H1 (cell line): ENCODE results near the gene CBFA2T2. TPM values are rescaled to one million over a fixed set of nuclear protein-coding genes. Genes with fewer than 3 reads are reported as not detected.

ENCODE experiments used
- CTCF ChIA-PET: fragments of 300-600 bp; sonication (Branson Sonifier 250); formaldehyde crosslinking; loops from one replicate; lab custom pipeline; 2021; ENCODE audit not compliant: partially characterized antibody; lab: Charles Lee
- POLR2A ChIA-PET: fragments of 300-600 bp; sonication (Branson Sonifier 250); formaldehyde crosslinking; loops from one replicate; lab custom pipeline; 2021; ENCODE audit warnings: inconsistent platforms; ENCODE audit not compliant: partially characterized antibody; lab: Charles Lee
- DNase-seq, 2 experiments: peaks; one replicate each; pipeline versions ENCODE4 v3.0.0 to v3.0.0-alpha.2; 2010 to 2022; ENCODE audit warnings: low spot score in 2 of 2, low read depth in 1 of 2, mixed read lengths in 1 of 2
- FAIRE-seq: peaks from 2 replicates; lab custom pipeline; 2011; peaks lifted over from hg19 to GRCh38; lab: Jason Lieb, UNC
- H2AFZ ChIP-seq: 2 replicates; pipeline ENCODE4 v1.8.1; 2012; ENCODE audit warnings: low read length, inconsistent platforms
- H2AK5ac ChIP-seq: 2 replicates; pipeline ENCODE4 v1.6.1; 2013; ENCODE audit warnings: low read depth, low read length
- H2BK120ac ChIP-seq: replicated peaks from 2 replicates; pipeline ENCODE3; 2013; ENCODE audit warnings: low read depth, low read length, inconsistent platforms
- H2BK12ac ChIP-seq: 2 replicates; pipeline ENCODE4 v1.6.1; 2013; ENCODE audit warnings: low read depth, low read length
- H2BK15ac ChIP-seq: 2 replicates; pipeline ENCODE4 v1.6.1; 2013; ENCODE audit warnings: low read length
- H2BK20ac ChIP-seq: 2 replicates; pipeline ENCODE4 v1.6.1; 2013; ENCODE audit warnings: low read length
- H2BK5ac ChIP-seq: 2 replicates; pipeline ENCODE4 v1.6.1; 2013; ENCODE audit warnings: low read depth, low read length
- H3K14ac ChIP-seq: 2 replicates; pipeline ENCODE4 v1.6.1; 2013; ENCODE audit warnings: inconsistent platforms; ENCODE audit not compliant: insufficient read length
- H3K18ac ChIP-seq: 2 replicates; pipeline ENCODE4 v1.6.1; 2013; ENCODE audit warnings: low read length; ENCODE audit errors: extremely low read depth
- H3K23ac ChIP-seq: 2 replicates; pipeline ENCODE4 v1.6.1; 2013; ENCODE audit warnings: inconsistent platforms; ENCODE audit not compliant: insufficient read length
- H3K23me2 ChIP-seq: 2 replicates; pipeline ENCODE4 v1.6.1; 2013; ENCODE audit warnings: low read depth, low read length
- H3K27ac ChIP-seq: 2 replicates; pipeline ENCODE4 v1.6.1; 2011; ENCODE audit warnings: low read depth, low read length, inconsistent platforms
- H3K27me3 ChIP-seq, 4 experiments: replicated peaks in 1 of 4; 1 replicate in 1 of 4; 2 replicates in 3 of 4; pipeline versions ENCODE4 v1.6.1 to v1.8.1; 2011 to 2013; ENCODE audit warnings: low read length in 3 of 4, mild to moderate bottlenecking in 3 of 4, inconsistent platforms in 2 of 4, mixed read lengths in 2 of 4, moderate library complexity in 1 of 4; ENCODE audit not compliant: control insufficient read depth in 3 of 4, insufficient read depth in 3 of 4; ENCODE audit errors: extremely low read depth in 1 of 4
- H3K36me3 ChIP-seq, 4 experiments: 2 replicates each; pipeline versions ENCODE4 v1.6.1 to v1.8.1; 2011 to 2013; ENCODE audit warnings: mild to moderate bottlenecking in 4 of 4, low read length in 3 of 4, moderate library complexity in 2 of 4, control low read depth in 1 of 4, inconsistent platforms in 1 of 4; ENCODE audit not compliant: insufficient read depth in 4 of 4, control insufficient read depth in 2 of 4
- H3K4ac ChIP-seq: replicated peaks from 2 replicates; pipeline ENCODE3; 2013; ENCODE audit warnings: low read length, low read depth, mixed read lengths, inconsistent platforms; ENCODE audit not compliant: insufficient read length
- H3K4me1 ChIP-seq, 4 experiments: replicated peaks in 1 of 4; 1 replicate in 1 of 4; 2 replicates in 3 of 4; pipeline versions ENCODE4 v1.6.1 to v1.8.1; 2011 to 2013; ENCODE audit warnings: low read length in 3 of 4, inconsistent platforms in 2 of 4, mixed read lengths in 1 of 4; ENCODE audit not compliant: insufficient read depth in 4 of 4, control insufficient read depth in 3 of 4
- H3K4me2 ChIP-seq, 2 experiments: 2 replicates each; pipeline versions ENCODE4 v1.6.1 to v1.8.1; 2011 to 2013; ENCODE audit warnings: low read depth in 2 of 2, low read length in 2 of 2, control low read depth in 1 of 2, inconsistent platforms in 1 of 2, mild to moderate bottlenecking in 1 of 2; ENCODE audit not compliant: insufficient read depth in 1 of 2
- H3K4me3 ChIP-seq, 4 experiments: fragments of 200-600, 300-600 bp in 1 of 4; sonication (generic), shearing (Covaris generic), sonication (Bioruptor Twin) in 1 of 4; 2 replicates each; pipeline versions ENCODE4 v1.5.1 to v1.8.1; 2011 to 2016; ENCODE audit warnings: low read length in 4 of 4, low read depth in 3 of 4, control low read depth in 2 of 4, inconsistent platforms in 2 of 4, mild to moderate bottlenecking in 2 of 4, mixed read lengths in 1 of 4, moderate library complexity in 1 of 4; ENCODE audit not compliant: insufficient read depth in 2 of 4; ENCODE audit errors: extremely low read depth in 1 of 4
- H3K56ac ChIP-seq: replicated peaks from 2 replicates; pipeline ENCODE3; 2013; ENCODE audit warnings: low read depth, mild to moderate bottlenecking, mixed read lengths, low read length, inconsistent platforms; ENCODE audit not compliant: insufficient read length
- H3K79me1 ChIP-seq: 2 replicates; pipeline ENCODE4 v1.6.1; 2013; ENCODE audit warnings: low read depth, low read length, control low read depth
- H3K79me2 ChIP-seq, 2 experiments: 2 replicates each; pipeline versions ENCODE4 v1.6.1 to v1.8.1; 2012 to 2013; ENCODE audit warnings: low read length in 2 of 2, mild to moderate bottlenecking in 2 of 2, inconsistent platforms in 1 of 2; ENCODE audit not compliant: insufficient read depth in 2 of 2, control insufficient read depth in 1 of 2
- H3K9ac ChIP-seq, 4 experiments: replicated peaks in 1 of 4; 1 replicate in 1 of 4; 2 replicates in 3 of 4; pipeline versions ENCODE4 v1.6.1 to v1.8.1; 2011 to 2013; ENCODE audit warnings: low read depth in 3 of 4, low read length in 3 of 4, control low read depth in 2 of 4, mild to moderate bottlenecking in 2 of 4, moderate library complexity in 2 of 4, inconsistent platforms in 1 of 4; ENCODE audit errors: extremely low read depth in 1 of 4
- H3K9me3 ChIP-seq, 2 experiments: 2 replicates each; pipeline versions ENCODE4 v1.6.1 to v1.8.1; 2012 to 2013; ENCODE audit warnings: mild to moderate bottlenecking in 2 of 2, moderate library complexity in 2 of 2, control low read depth in 1 of 2, inconsistent platforms in 1 of 2, low read depth in 1 of 2, low read length in 1 of 2, mixed read lengths in 1 of 2; ENCODE audit not compliant: insufficient read depth in 2 of 2
- H4K20me1 ChIP-seq, 2 experiments: replicated peaks in 1 of 2; 2 replicates each; pipeline versions ENCODE3 to v1.8.1; 2011 to 2013; ENCODE audit warnings: inconsistent platforms in 2 of 2, low read length in 2 of 2, mild to moderate bottlenecking in 1 of 2; ENCODE audit not compliant: insufficient read depth in 2 of 2, control insufficient read depth in 1 of 2
- H4K5ac ChIP-seq: 2 replicates; pipeline ENCODE4 v1.6.1; 2013; ENCODE audit warnings: low read length, low read depth, mixed read lengths, inconsistent platforms; ENCODE audit not compliant: insufficient read length
- H4K8ac ChIP-seq: 2 replicates; pipeline ENCODE4 v1.8.0; 2013; ENCODE audit warnings: mild to moderate bottlenecking, moderate library complexity, low read length, inconsistent platforms; ENCODE audit not compliant: insufficient read depth; ENCODE audit errors: extremely low read depth
- H4K91ac ChIP-seq: replicated peaks from 2 replicates; pipeline ENCODE3; 2013; ENCODE audit warnings: low read length, mixed read lengths, inconsistent platforms; ENCODE audit not compliant: insufficient read length
- GABPA ChIP-seq: IDR thresholded peaks from 2 replicates; pipeline ENCODE4 v1.6.1; 2011; ENCODE audit warnings: mild to moderate bottlenecking, low read length, moderate library complexity, borderline replicate concordance; ENCODE audit not compliant: insufficient read depth
- KDM4A ChIP-seq: IDR thresholded peaks from one replicate; pipeline ENCODE4 v1.7.1; 2012; ENCODE audit warnings: low read depth, mild to moderate bottlenecking, moderate library complexity, low read length, inconsistent platforms; ENCODE audit not compliant: severe bottlenecking
- PHF8 ChIP-seq: fragments of 200-600 bp; sonication (generic); conservative IDR thresholded peaks from 2 replicates; pipeline ENCODE4 v1.7.1; 2012; ENCODE audit warnings: low read depth, mild to moderate bottlenecking, inconsistent platforms, low read length, moderate library complexity
- SUZ12 ChIP-seq: fragments of 200-600 bp; sonication (generic); IDR thresholded peaks from 2 replicates; pipeline ENCODE4 v1.6.1; 2012; ENCODE audit warnings: mild to moderate bottlenecking, inconsistent platforms, low read length, moderate library complexity, mixed read lengths
- whole genome bisulfite sequencing, 2 experiments: shearing (Covaris generic) in 1 of 2; methylation state at CpG; one replicate each; pipeline versions ENCODE4 v1.1.6 to v1.1.7; 2013 to 2015; ENCODE audit warnings: low lambda C conversion rate in 2 of 2, mixed read lengths in 2 of 2, inconsistent platforms in 1 of 2, low coverage in 1 of 2, missing lambda C conversion rate in 1 of 2; ENCODE audit not compliant: insufficient replicate concordance in 2 of 2, insufficient coverage in 1 of 2, insufficient read length in 1 of 2; ENCODE audit errors: extremely low coverage in 1 of 2, missing lambda C conversion rate in 1 of 2; 5-methylcytosine and 5-hydroxymethylcytosine counted together
- polyA plus RNA-seq, 7 experiments: library from polyadenylated mRNA; depleted of rRNA in 3 of 7; stranded (reverse) in 5 of 7; unstranded in 2 of 7; fragments of >200 nt in 5 of 7; fragments of 200-250 nt in 2 of 7; gene quantifications; 1 replicate in 5 of 7; 2 replicates in 1 of 7; 4 replicates in 1 of 7; pipeline versions ENCODE4 v1.2.1 to v1.2.3, GENCODE V29; 2011 to 2013; ENCODE audit warnings: missing spikeins in 2 of 7, mixed read lengths in 2 of 7
- total RNA-seq: library from RNA; stranded (reverse); fragmentation: NEBNext Ultra II Directional; extraction: Animal tissue kit (Norgen Biotek cat#: 25700); gene quantifications from 2 replicates; pipeline ENCODE4 v1.2.1, GENCODE V29; 2021

CBFA2T2 gene
- total and polyA plus RNA-seq, 2 of the 8 experiments (the other 6 are each of a cell fraction or from before 2014, with no cell fraction given), result 11.6 to 12.9 TPM

GRCh38 chr20:33673410-33674293 lies 183.8 kb downstream of the CBFA2T2 start:
- H2BK15ac ChIP-seq, result peak overlapping the region; percentile 46; the same call in 1 of the 2 replicates
- no peak overlapping the region for H3K14ac ChIP-seq
- no peaks in the 10 kb centered on the region for H3K79me2 ChIP-seq
- peak overlapping the region; percentile 71; the same call in 1 of the 2 replicates for H2AK5ac ChIP-seq
- peak overlapping the region; percentile 85 to 97 for H3K4me2 ChIP-seq
- peaks cover 0 to 22% (median 11%) of the 10 kb centered on the region in 4 experiments; a peak in 4 of 7 replicates for H3K4me1 ChIP-seq
- H2AFZ ChIP-seq, result no peak overlapping the region
- H3K56ac ChIP-seq, result peak overlapping the region; percentile 72
- DNase-seq (no peak), FAIRE-seq (no peak)
- no peak overlapping the region for H2BK20ac ChIP-seq
- peak overlapping the region; percentile 52 to 77 (median 68) for H3K4me3 ChIP-seq
- WGBS, 2 experiments, result 22% methylated on average over 9 of the region's 29 CpGs; no CpG with 5 or more reads in 1 of the 2 experiments
- H4K5ac ChIP-seq, result peak overlapping the region; percentile 7
- H3K18ac ChIP-seq, result peak overlapping the region; percentile 32; the same call in 1 of the 2 replicates
- H2BK12ac ChIP-seq, result peak overlapping the region; percentile 55; the same call in 1 of the 2 replicates
- peaks cover 13% of the 10 kb centered on the region for H3K23me2 ChIP-seq
- peak overlapping the region; percentile 45 for H4K8ac ChIP-seq
- H2BK5ac ChIP-seq, result 0 out of 2 replicates have a peak overlapping the region, but pooled peaks have one; percentile 18
- peak overlapping the region; percentile 89 for H4K91ac ChIP-seq
- TF ChIP-seq GABPA, result no peak
- TF ChIP-seq PHF8, result 0 out of 2 replicates have a peak, but pooled peaks have one; percentile 15
- TF ChIP-seq SUZ12, result no peak
- TF ChIP-seq KDM4A, result peak; percentile 28
- H3K27me3 ChIP-seq, result no peaks in the 10 kb centered on the region
- no peaks in the 10 kb centered on the region for H3K9me3 ChIP-seq
- CTCF ChIA-PET, result interaction anchor here (1.0 to 1.8 kb wide), 4 partner anchors 9 to 20 kb away, joined by 3 to 6 read pairs (median 4); partner anchors contain the start of gene E2F1
- peaks cover 0 to 27% of the 10 kb centered on the region in 2 experiments for H4K20me1 ChIP-seq
- H3K9ac ChIP-seq, result peak overlapping the region; percentile 34 to 75 (median 65); a peak in 6 of 7 replicates
- POLR2A ChIA-PET, result interaction anchor here (1.1 to 17.9 kb wide), 5 partner anchors 5 to 46 kb away, joined by 3 to 245 read pairs (median 10); partner anchors contain the start of genes ACTL10, C20orf144, NECAB3 and PXMP4
- H2BK120ac ChIP-seq, result no peak overlapping the region
- H3K4ac ChIP-seq, result peak overlapping the region; percentile 87
- no peak overlapping the region; the same call in 1 of the 2 replicates for H3K27ac ChIP-seq
- H3K36me3 ChIP-seq, result peaks cover 12 to 24% (median 21%) of the 10 kb centered on the region in 4 experiments; a peak in 7 of 8 replicates
- no peaks in the 10 kb centered on the region; the same call in 1 of the 2 replicates for H3K79me1 ChIP-seq
- H3K23ac ChIP-seq, result no peak overlapping the region
